Mesothelial cell of epicardium (in vitro differentiated cells): ENCODE measurements around the gene DOCK2. TPM values are rescaled to one million over a fixed set of nuclear protein-coding genes. Genes with fewer than 3 reads are reported as not detected.
"Not testable (repeated sequence)": the region's sequence is repeated elsewhere in the genome, so short reads cannot be mapped to it uniquely, and the experiment has no call there.

Experiments
- DNase-seq, 2 experiments: peaks; one replicate each; pipeline ENCODE4 v3.0.0; 2021; ENCODE audit warnings: low spot score in 2 of 2; ENCODE audit not compliant: unreplicated experiment in 2 of 2
- H3K27ac Mint-ChIP-seq: 2 replicates; pipeline ENCODE4 v1.8.0; 2021; ENCODE audit warnings: mixed read lengths
- H3K27me3 Mint-ChIP-seq: 2 replicates; pipeline ENCODE4 v1.8.0; 2021; ENCODE audit warnings: low read depth, mixed read lengths
- H3K36me3 Mint-ChIP-seq: 2 replicates; pipeline ENCODE4 v1.8.0; 2021; ENCODE audit warnings: mixed read lengths
- H3K4me1 Mint-ChIP-seq: 2 replicates; pipeline ENCODE4 v1.8.0; 2021; ENCODE audit warnings: mixed read lengths
- H3K4me3 Mint-ChIP-seq: 2 replicates; pipeline ENCODE4 v1.8.0; 2021; ENCODE audit warnings: mild to moderate bottlenecking, moderate library complexity, mixed read lengths
- H3K9me3 Mint-ChIP-seq: 2 replicates; pipeline ENCODE4 v1.8.0; 2021; ENCODE audit warnings: mixed read lengths
- CTCF ChIP-seq: fragments of 200-600 bp; sonication (generic); IDR thresholded peaks from one replicate; pipeline ENCODE4 v1.5.0; 2021; ENCODE audit warnings: antibody characterized with exemption; ENCODE audit not compliant: unreplicated experiment
- total RNA-seq: library from RNA; stranded (reverse); gene quantifications from 3 replicates; pipeline ENCODE4 v1.2.1, GENCODE V29; 2021

Gene DOCK2
- total RNA-seq, 1 donor from 2014 or later = 0.25 TPM

GRCh38 chr5:169765176-169765996 lies 128.3 kb downstream of the DOCK2 start:
- no peak overlapping the region for H3K4me3 Mint-ChIP-seq
- DNase-seq = no peak
- H3K36me3 Mint-ChIP-seq = no peaks in the 10 kb centered on the region
- H3K27me3 Mint-ChIP-seq = peaks cover 41% of the 10 kb centered on the region
- no peaks in the 10 kb centered on the region for H3K9me3 Mint-ChIP-seq
- no peaks in the 10 kb centered on the region for H3K4me1 Mint-ChIP-seq
- TF ChIP-seq CTCF = no peak
- no peak overlapping the region for H3K27ac Mint-ChIP-seq

- H3K4me1 Mint-ChIP-seq, H3K9me3 Mint-ChIP-seq, H3K4me3 Mint-ChIP-seq, DNase-seq, H3K36me3 Mint-ChIP-seq, H3K27ac Mint-ChIP-seq: not testable (repeated sequence)
- H3K27me3 Mint-ChIP-seq = peaks cover 35% of the 10 kb centered on the region
Observed at GRCh38 chr5:169766943-169767342, 129.9 kb downstream of the DOCK2 start.

- H3K36me3 Mint-ChIP-seq = no peaks in the 10 kb centered on the region
- no peak for DNase-seq
- H3K4me1 Mint-ChIP-seq = peaks cover under 1% of the 10 kb centered on the region
- TF ChIP-seq CTCF = no peak
- H3K4me3 Mint-ChIP-seq = no peak overlapping the region
- peaks cover 38% of the 10 kb centered on the region for H3K27me3 Mint-ChIP-seq
- H3K27ac Mint-ChIP-seq = no peak overlapping the region
- H3K9me3 Mint-ChIP-seq = no peaks in the 10 kb centered on the region
Observed at GRCh38 chr5:169767938-169768337, 130.9 kb downstream of the DOCK2 start.

- Mint-ChIP-seq H3K9me3 (no peaks in the 10 kb centered on the region), H3K27me3 (peaks cover 41% of the 10 kb centered on the region), H3K27ac (no peak overlapping the region), H3K36me3 (no peaks in the 10 kb centered on the region), H3K4me1 (peaks cover 5% of the 10 kb centered on the region), H3K4me3 (no peak overlapping the region)
- DNase-seq = no peak
- no peak for TF ChIP-seq CTCF
Observed at GRCh38 chr5:169768416-169768815, 131.3 kb downstream of the DOCK2 start.

DNA sequence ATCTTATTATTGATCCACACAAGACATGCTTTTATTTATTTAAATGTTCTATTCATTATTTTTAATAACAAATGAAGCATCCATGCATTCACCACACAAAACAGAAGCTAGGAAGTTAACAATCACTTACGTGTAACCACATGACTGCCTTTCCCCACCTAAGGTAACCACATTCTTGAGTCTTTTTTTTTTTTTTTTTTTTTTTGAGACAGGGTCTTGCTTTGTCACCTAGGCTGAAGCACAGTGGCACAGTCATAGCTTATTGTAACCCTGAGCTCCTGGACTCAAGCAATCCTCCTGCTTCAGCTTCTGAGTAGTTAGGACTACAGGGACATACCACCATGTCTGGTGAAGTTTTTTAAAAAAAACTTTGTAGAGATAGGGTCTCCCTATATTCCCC lies 133.0 kb downstream of the DOCK2 start:
- Mint-ChIP-seq H3K27me3 (peaks cover 41% of the 10 kb centered on the region), H3K4me1 (peaks cover 5% of the 10 kb centered on the region), H3K27ac (no peak overlapping the region)

More for the DNA sequence above, 133.0 kb downstream of the DOCK2 start:
- TF ChIP-seq CTCF = no peak
- H3K9me3 Mint-ChIP-seq = no peaks in the 10 kb centered on the region
- no peak overlapping the region for H3K4me3 Mint-ChIP-seq
- DNase-seq = no peak
- H3K36me3 Mint-ChIP-seq = no peaks in the 10 kb centered on the region
